Right renal pelvis (tissue), 4 donors: ENCODE results near the gene SLC41A3. TPM values are rescaled to one million over a fixed set of nuclear protein-coding genes. Genes with fewer than 3 reads are reported as not detected.

Source experiments
- DNase-seq, 4 donors: peaks; one replicate each; pipeline ENCODE4 v3.0.0-alpha.2; 2013; ENCODE audit warnings: low read depth in 4 of 4, low spot score in 3 of 4, missing footprints in 1 of 4
- polyA plus RNA-seq, 4 donors: library from polyadenylated mRNA; unstranded; fragments of 120-200 nt; gene quantifications; one replicate each; pipeline ENCODE4 v1.2.1, GENCODE V29; 2013; ENCODE audit not compliant: insufficient read length in 4 of 4

The SLC41A3 gene
- polyA plus RNA-seq, 4 donors = 76.5 to 86.7 (median 77.7) TPM

DNA sequence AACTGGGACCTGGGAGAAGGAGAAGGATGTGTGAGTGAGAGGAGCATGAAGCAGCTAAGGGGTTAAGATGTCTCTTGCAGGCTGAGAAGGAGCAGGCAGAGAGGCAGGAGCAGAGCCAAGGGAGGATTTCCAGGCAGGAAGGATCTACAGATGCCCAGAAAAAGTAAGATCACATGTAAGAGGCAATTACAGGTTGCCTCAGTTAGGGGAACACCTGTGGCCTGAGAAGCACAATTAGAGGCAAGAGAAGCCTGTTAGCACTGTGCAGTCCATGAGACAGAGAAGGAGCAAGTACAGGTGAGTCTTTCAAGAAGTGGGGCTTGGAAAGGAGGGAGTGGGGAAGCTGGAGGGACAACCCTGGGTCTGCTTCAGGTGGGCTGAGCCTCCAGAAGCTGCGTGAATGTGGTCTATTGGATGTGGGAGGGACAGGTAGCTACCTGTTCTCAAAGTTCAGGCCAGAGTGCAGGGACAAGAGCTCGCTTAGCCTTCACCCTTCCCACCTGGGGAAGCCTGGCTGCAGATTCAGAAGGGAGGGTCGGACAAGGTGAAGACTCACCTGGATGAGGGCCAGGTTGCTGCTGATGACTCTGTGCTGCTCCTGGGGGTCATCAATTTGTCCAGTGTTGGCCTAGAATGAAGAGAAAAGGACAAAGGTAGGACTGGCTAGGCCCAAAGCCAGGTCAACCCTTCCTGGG lies 50.7 kb downstream of the SLC41A3 start:
- no peak for DNase-seq

GRCh38 chr3:126031981-126032471 lies 51.9 kb downstream of the SLC41A3 start:
- DNase-seq = no peak

DNA sequence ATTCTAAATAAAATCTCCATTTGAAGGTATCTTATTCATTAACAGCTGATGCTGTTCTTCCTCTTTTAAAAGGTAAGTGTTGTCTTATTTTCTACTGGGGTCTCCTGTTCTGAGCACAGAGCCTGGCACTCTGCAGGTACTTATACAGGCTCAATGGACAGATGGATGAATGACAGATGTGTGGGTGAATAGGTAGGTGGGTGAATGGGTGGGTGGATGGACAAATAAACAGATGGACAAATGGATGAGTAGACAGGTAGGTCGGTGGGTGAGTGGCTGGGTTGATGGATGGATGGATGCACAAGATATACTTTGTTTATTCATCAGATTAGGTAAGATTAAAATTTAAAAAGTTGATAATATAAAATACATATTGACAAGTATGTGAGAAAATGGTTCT lies 53.5 kb downstream of the SLC41A3 start:
- no peak for DNase-seq

DNA sequence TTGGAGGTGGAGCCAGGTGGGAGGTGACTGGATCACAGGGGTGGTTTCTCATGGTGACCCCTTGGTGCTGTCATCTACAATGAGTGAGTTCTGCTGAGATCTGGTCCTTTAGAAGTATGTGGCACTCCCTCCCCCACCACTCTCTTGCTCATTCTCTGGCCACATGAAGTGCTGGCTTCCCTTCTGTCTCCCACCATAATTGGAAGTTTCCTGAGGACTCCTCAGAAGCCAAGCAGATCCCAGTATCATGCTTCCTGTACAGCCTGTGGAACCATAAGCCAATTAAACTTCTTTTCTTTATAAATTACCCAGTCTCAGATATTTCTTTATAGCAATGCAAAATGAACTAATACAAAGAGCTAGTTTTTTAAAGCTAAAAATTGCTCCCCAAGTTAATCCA lies 54.7 kb downstream of the SLC41A3 start:
- DNase-seq = no peak

GRCh38 chr3:126028096-126028495 lies 55.8 kb downstream of the SLC41A3 start:
- DNase-seq = no peak

- no peak for DNase-seq
These were observed 57.2 kb downstream of the SLC41A3 start for GRCh38 chr3:126026761-126027160.

DNA sequence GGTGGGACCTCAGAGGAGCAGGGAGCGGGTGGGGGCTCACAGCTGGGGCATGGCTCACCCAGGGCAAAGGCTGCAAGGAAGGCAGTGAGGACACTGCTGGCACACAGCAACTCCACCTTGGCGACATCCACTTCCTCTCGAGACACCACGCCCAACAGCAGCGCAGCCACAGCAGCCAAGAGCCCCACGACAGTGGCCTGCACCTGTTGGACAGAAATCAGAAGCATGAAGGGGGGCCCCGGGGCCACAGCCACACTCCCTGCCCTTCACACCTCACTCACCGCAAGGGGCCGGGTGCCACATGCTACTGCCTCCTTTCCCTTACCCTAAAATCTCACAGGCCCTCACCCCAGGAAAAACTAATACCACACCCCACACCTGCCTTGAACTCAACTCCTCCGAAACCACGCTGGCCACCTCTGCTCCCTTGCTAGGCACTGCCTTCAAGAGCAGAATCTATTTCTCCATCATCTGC lies 57.6 kb downstream of the SLC41A3 start:
- DNase-seq = no peak

GRCh38 chr3:126025862-126026261 lies 58.1 kb downstream of the SLC41A3 start:
- no peak for DNase-seq

GRCh38 chr3:126025116-126025729 lies 58.7 kb downstream of the SLC41A3 start:
- DNase-seq = no peak

- DNase-seq = no peak
These were observed 59.7 kb downstream of the SLC41A3 start for GRCh38 chr3:126024049-126024854.

GRCh38 chr3:126023390-126023789 lies 60.5 kb downstream of the SLC41A3 start:
- no peak for DNase-seq

GRCh38 chr3:126022741-126023359 lies 61.1 kb downstream of the SLC41A3 start:
- DNase-seq = no peak

DNA sequence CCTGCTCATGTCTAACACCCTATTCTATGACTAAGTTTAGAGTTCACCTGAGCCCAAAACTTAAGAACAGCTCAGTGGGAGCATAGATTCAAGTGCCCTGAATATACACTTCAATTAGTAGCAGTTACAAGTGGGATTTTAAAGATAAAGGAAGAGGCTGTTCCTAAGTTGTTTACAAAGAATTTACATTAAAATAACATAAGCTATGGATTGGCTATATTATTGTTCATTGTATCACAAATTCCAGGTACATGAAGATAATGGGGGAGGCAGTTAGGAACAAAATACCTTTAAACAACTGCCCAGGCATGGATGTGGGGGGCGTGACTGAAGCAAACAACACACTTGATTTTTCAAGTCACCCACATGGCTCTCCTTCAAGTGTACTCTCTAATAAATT lies 62.2 kb downstream of the SLC41A3 start:
- DNase-seq = no peak

DNA sequence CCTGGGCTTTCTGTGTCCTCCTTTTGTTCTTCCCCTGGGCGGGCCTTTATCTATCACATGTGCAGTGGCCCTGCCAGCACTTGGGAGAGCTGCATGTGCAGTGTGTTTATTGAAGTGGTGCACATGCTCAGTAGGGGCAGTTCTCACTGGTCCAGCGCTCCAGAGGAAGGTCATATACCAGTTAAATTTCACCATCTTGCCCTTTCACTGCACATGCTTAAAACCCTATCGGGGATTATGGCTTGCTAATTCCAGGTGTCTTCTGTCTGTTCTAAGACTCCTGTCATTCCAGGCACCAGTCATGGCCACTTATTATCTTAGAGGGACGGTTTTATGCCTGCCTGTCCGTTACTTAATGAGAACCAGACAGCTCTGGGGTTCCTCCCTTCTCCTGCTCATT lies 62.7 kb downstream of the SLC41A3 start:
- peak; percentile 18 to 60 (median 24) for DNase-seq

DNA sequence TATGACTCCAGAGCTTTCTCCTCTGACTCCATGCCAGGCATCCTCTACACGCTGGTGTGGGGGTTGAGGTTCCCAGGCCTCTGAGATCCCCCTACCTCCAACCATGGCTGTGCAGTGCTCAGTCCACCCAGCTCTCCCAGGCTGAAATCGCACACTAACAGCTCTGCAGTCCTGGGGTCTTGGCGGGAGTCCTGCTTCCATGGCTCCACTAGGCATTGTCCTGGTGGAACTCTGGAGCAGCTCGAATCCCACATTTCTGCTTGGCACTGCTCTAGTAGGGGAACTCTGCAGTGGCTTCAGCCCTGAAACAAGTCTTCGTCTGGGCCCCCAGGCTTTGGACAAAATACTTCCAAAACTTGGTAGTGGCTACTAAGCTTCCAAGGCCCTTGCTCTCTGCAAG lies 64.2 kb downstream of the SLC41A3 start:
- DNase-seq = no peak

DNA sequence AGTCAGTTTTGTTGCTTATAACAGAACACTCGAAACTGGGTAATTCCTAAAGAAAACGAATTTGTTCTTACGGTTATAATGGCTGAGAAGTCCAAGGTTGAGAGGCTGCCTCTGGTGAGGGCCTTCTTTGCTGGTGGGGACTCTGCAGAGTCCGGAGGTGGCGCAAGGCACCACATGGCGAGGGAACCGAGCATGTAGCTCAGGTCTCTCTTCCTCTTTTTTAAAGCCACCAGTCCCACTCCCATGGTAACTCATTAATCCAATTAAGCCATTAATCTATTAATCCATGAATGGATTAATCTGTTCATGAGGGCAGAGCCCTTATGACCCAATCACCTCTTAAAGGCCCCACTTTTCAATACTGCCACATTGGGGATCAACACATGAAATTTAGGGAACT lies 64.9 kb downstream of the SLC41A3 start:
- DNase-seq = no peak

GRCh38 chr3:126018545-126018944 lies 65.4 kb downstream of the SLC41A3 start:
- no peak for DNase-seq

DNA sequence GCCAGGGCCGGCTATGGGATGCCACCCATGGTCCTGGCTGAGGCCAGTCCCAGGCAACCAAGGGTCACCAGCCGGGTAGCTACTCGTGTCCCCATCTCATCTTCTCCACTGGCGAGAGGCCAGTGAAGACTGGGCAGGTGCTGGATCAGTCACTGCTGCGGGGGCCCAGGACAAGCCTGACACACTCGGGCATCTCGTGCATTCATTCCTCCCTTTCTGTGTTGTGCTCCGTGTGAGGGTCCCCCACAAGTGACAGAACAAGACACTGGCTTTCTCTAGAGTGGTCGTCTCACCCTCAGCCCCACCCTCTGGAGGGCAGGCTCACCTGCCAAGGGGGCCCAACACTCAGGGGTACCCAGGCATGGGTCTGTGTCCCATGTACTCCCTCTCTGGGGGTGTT lies 66.6 kb downstream of the SLC41A3 start:
- DNase-seq = no peak

GRCh38 chr3:126016616-126017015 lies 67.3 kb downstream of the SLC41A3 start:
- DNase-seq = no peak

- DNase-seq = no peak
These were observed 68.8 kb downstream of the SLC41A3 start for GRCh38 chr3:126015075-126015474.

GRCh38 chr3:126014252-126014651 lies 69.7 kb downstream of the SLC41A3 start:
- DNase-seq = no peak
